Gastrocnemius medialis (tissue), 4 donors: ENCODE data around the gene MINDY1. TPM values are rescaled to one million over a fixed set of nuclear protein-coding genes. Genes with fewer than 3 reads are reported as not detected.

Experiments
- ATAC-seq, 2 donors: fragments of 150-250 bp; one replicate each; pipeline ENCODE4 v1.9.1; 2016
- DNase-seq, 2 donors: peaks; one replicate each; pipeline ENCODE4 v3.0.0-alpha.2; 2019
- H3K27ac ChIP-seq, 4 donors: fragments of 200-600 bp; sonication (generic); 1 replicate in 1 of 4; 2 replicates in 3 of 4; pipeline ENCODE4 v1.5.1; 2016 to 2018; ENCODE audit warnings: mild to moderate bottlenecking in 2 of 4, moderate library complexity in 1 of 4
- H3K27me3 ChIP-seq, 3 donors: fragments of 200-600 bp; sonication (generic) in 2 of 3; 1 replicate in 1 of 3; 2 replicates in 2 of 3; pipeline versions ENCODE4 v1.5.1 to v1.6.0; 2016 to 2019; ENCODE audit warnings: mild to moderate bottlenecking in 1 of 3, moderate library complexity in 1 of 3
- H3K36me3 ChIP-seq, 2 donors: fragments of 200-600 bp; sonication (generic) in 1 of 2; one replicate each; pipeline ENCODE4 v1.5.1; 2017 to 2018
- H3K4me1 ChIP-seq, 2 donors: fragments of 200-600 bp; sonication (generic) in 1 of 2; one replicate each; pipeline ENCODE4 v1.5.1; 2016 to 2017; ENCODE audit warnings: mild to moderate bottlenecking in 2 of 2
- H3K4me3 ChIP-seq, 4 donors: fragments of 200-600 bp; sonication (generic) in 3 of 4; 1 replicate in 1 of 4; 2 replicates in 3 of 4; pipeline ENCODE4 v1.5.1; 2016 to 2019; ENCODE audit warnings: mild to moderate bottlenecking in 2 of 4
- H3K9me3 ChIP-seq, 3 donors: fragments of 200-600 bp; sonication (generic) in 2 of 3; 1 replicate in 1 of 3; 2 replicates in 2 of 3; pipeline ENCODE4 v1.5.1; 2016 to 2019
- CTCF ChIP-seq, 5 experiments: fragments of 450-650 bp in 3 of 5; fragments of 200-600 bp in 2 of 5; sonication (generic) in 2 of 5; IDR thresholded peaks in 4 of 5; conservative IDR thresholded peaks in 1 of 5; 1 replicate in 4 of 5; 2 replicates in 1 of 5; pipeline ENCODE4 v1.5.1; 2016 to 2019; ENCODE audit warnings: antibody characterized with exemption in 5 of 5, mild to moderate bottlenecking in 3 of 5, moderate library complexity in 3 of 5
- POLR2A ChIP-seq, 2 donors: fragments of 450-650 bp; IDR thresholded peaks; one replicate each; pipeline ENCODE4 v1.6.1; 2017; ENCODE audit warnings: antibody characterized with exemption in 2 of 2, mild to moderate bottlenecking in 2 of 2, moderate library complexity in 2 of 2
- in situ Hi-C, 4 donors: fragments of 200-750 bp; cut with MboI; loops; one replicate each; pipeline versions ENCODE4 v1.15.0 to v1.8.0; 2017; ENCODE audit warnings: low sequenced_read_pairs in 4 of 4
- intact Hi-C: fragments of 100-400 bp; cut with DNase I; formaldehyde crosslinking; loops from one replicate; pipeline ENCODE4 v1.15.1; 2023; ENCODE audit warnings: low total_unique reads
- total RNA-seq, 4 donors: library from RNA; depleted of rRNA; stranded (reverse); fragments of >200 nt; gene quantifications; one replicate each; pipeline versions ENCODE4 v1.1.0 to v1.2.3, GENCODE V29; 2016

MINDY1 gene
- total RNA-seq, 4 donors from 2014 or later, result 13.4 to 22.8 (median 19.7) TPM

- ATAC-seq (no peak), DNase-seq (no peak)
- Histone ChIP-seq H3K9me3 (no peaks in the 10 kb centered on the region), H3K4me1 (peaks cover 34% of the 10 kb centered on the region in 2 donors), H3K4me3 (no peak overlapping the region), H3K27me3 (no peaks in the 10 kb centered on the region), H3K36me3 (peaks cover 2 to 48% of the 10 kb centered on the region in 2 donors), H3K27ac (no peak overlapping the region)
- intact Hi-C loops (loop anchor here (5.0 kb wide), 2 partner anchors 38 to 407 kb away; partner anchors contain the start of genes MINDY1 and PRUNE1), in situ Hi-C loops (no loop called here)
- TF ChIP-seq POLR2A (IDR thresholded peaks at IDR 0.05) (no peak), CTCF (IDR thresholded peaks at IDR 0.05 in 4 of 5, conservative IDR thresholded peaks at IDR 0.05 in 1 of 5) (no peak)
These were observed 37.1 kb downstream of the MINDY1 start for GRCh38 chr1:150969626-150970025.

- Histone ChIP-seq H3K36me3 (peaks cover 2 to 59% of the 10 kb centered on the region in 2 donors), H3K27me3 (no peaks in the 10 kb centered on the region), H3K4me3 (no peak overlapping the region), H3K4me1 (peaks cover 32% of the 10 kb centered on the region in 2 donors), H3K27ac (no peak overlapping the region), H3K9me3 (no peaks in the 10 kb centered on the region)
- DNase-seq, result no peak
- intact Hi-C loops, result no loop called here
- ATAC-seq, result no peak
- no peak for TF ChIP-seq POLR2A (IDR thresholded peaks at IDR 0.05)
- no peak for TF ChIP-seq CTCF (IDR thresholded peaks at IDR 0.05 in 4 of 5, conservative IDR thresholded peaks at IDR 0.05 in 1 of 5)
- in situ Hi-C loops, result no loop called here
These were observed 38.2 kb downstream of the MINDY1 start for GRCh38 chr1:150968491-150968890.

GRCh38 chr1:150967936-150968335 is 38.8 kb downstream of the MINDY1 start:
- H3K27ac ChIP-seq, result no peak overlapping the region
- in situ Hi-C loops, result no loop called here
- intact Hi-C loops, result no loop called here
- TF ChIP-seq POLR2A (IDR thresholded peaks at IDR 0.05) (no peak), CTCF (IDR thresholded peaks at IDR 0.05 in 4 of 5, conservative IDR thresholded peaks at IDR 0.05 in 1 of 5) (no peak)
- H3K4me1 ChIP-seq, result peaks cover 27% of the 10 kb centered on the region in 2 donors
- H3K36me3 ChIP-seq, result peaks cover 2 to 63% of the 10 kb centered on the region in 2 donors
- no peak for ATAC-seq
- H3K9me3 ChIP-seq, result no peaks in the 10 kb centered on the region
- no peak for DNase-seq
- no peaks in the 10 kb centered on the region for H3K27me3 ChIP-seq
- no peak overlapping the region for H3K4me3 ChIP-seq

- in situ Hi-C loops, result no loop called here
- intact Hi-C loops, result no loop called here
These were observed 40.7 kb downstream of the MINDY1 start for GRCh38 chr1:150966011-150966410.

More at GRCh38 chr1:150966011-150966410, 40.7 kb downstream of the MINDY1 start:
- Histone ChIP-seq H3K9me3 (no peaks in the 10 kb centered on the region), H3K27me3 (no peaks in the 10 kb centered on the region), H3K36me3 (peaks cover 2 to 83% of the 10 kb centered on the region in 2 donors), H3K27ac (no peak overlapping the region), H3K4me3 (no peak overlapping the region), H3K4me1 (peaks cover 7% of the 10 kb centered on the region in 2 donors)
- no peak for ATAC-seq
- no peak for DNase-seq
- TF ChIP-seq POLR2A (IDR thresholded peaks at IDR 0.05) (no peak), CTCF (IDR thresholded peaks at IDR 0.05 in 4 of 5, conservative IDR thresholded peaks at IDR 0.05 in 1 of 5) (no peak)
